Measurements from ENCODE around the gene IL1A. TPM values are rescaled to one million over a fixed set of nuclear protein-coding genes. Genes with fewer than 3 reads are reported as not detected.

IL1A gene
- total RNA-seq, 2 donors from 2014 or later: 0.25 to 12.3 TPM

- peaks cover 7% of the 10 kb centered on the region for H3K9me3 Mint-ChIP-seq
- DNase-seq (ENCODE audit: low spot score): no peak
- H3K36me3 Mint-ChIP-seq: peaks cover 5% of the 10 kb centered on the region
- no peak overlapping the region for H3K27ac Mint-ChIP-seq
- ATAC-seq: no peak
- H3K4me3 Mint-ChIP-seq: no peak overlapping the region
- H3K27me3 Mint-ChIP-seq: no peaks in the 10 kb centered on the region
- peaks cover 23 to 30% of the 10 kb centered on the region in 2 donors for H3K4me1 Mint-ChIP-seq (ENCODE audit: low read depth in 2 of 2)
Measured at GRCh38 chr2:112792419-112792818, 8.1 kb upstream of the IL1A start.

- H3K27ac Mint-ChIP-seq: no peak overlapping the region
- peaks cover 7% of the 10 kb centered on the region for H3K9me3 Mint-ChIP-seq
- H3K4me1 Mint-ChIP-seq (ENCODE audit: low read depth in 2 of 2): peaks cover 24 to 36% of the 10 kb centered on the region in 2 donors
- H3K4me3 Mint-ChIP-seq: no peak overlapping the region
- H3K36me3 Mint-ChIP-seq: peaks cover 5% of the 10 kb centered on the region
- no peak for ATAC-seq
- H3K27me3 Mint-ChIP-seq: no peaks in the 10 kb centered on the region
- DNase-seq (ENCODE audit: low spot score): no peak
Measured at GRCh38 chr2:112791693-112792230, 7.5 kb upstream of the IL1A start.

GRCh38 chr2:112791019-112791418, 6.7 kb upstream of the IL1A start:
- Mint-ChIP-seq H3K4me3 (no peak overlapping the region), H3K4me1 (ENCODE audit: low read depth in 2 of 2) (peaks cover 24 to 36% of the 10 kb centered on the region in 2 donors), H3K36me3 (peaks cover 5% of the 10 kb centered on the region), H3K27me3 (no peaks in the 10 kb centered on the region), H3K27ac (peak overlapping the region in 1 of 2 donors; percentile 34), H3K9me3 (peaks cover 7% of the 10 kb centered on the region)
- ATAC-seq: no peak
- DNase-seq (ENCODE audit: low spot score): no peak

GRCh38 chr2:112790305-112790704, 6.0 kb upstream of the IL1A start:
- Mint-ChIP-seq H3K4me3 (no peak overlapping the region), H3K36me3 (peaks cover 5% of the 10 kb centered on the region), H3K9me3 (peaks cover 7% of the 10 kb centered on the region), H3K27me3 (no peaks in the 10 kb centered on the region), H3K4me1 (ENCODE audit: low read depth in 2 of 2) (peaks cover 24 to 30% of the 10 kb centered on the region in 2 donors), H3K27ac (peak overlapping the region in 1 of 2 donors; percentile 34)
- ATAC-seq (no peak), DNase-seq (ENCODE audit: low spot score) (no peak)

- Mint-ChIP-seq H3K36me3 (peaks cover 5% of the 10 kb centered on the region), H3K4me1 (ENCODE audit: low read depth in 2 of 2) (peaks cover 26 to 28% of the 10 kb centered on the region in 2 donors), H3K4me3 (no peak overlapping the region), H3K9me3 (peaks cover 7% of the 10 kb centered on the region), H3K27me3 (peaks cover 0 to 8% of the 10 kb centered on the region in 2 donors), H3K27ac (peak overlapping the region in 1 of 2 donors; percentile 56)
- DNase-seq (ENCODE audit: low spot score): no peak
- ATAC-seq: no peak
Measured at GRCh38 chr2:112789186-112789585, 4.9 kb upstream of the IL1A start.

- H3K4me3 Mint-ChIP-seq: no peak overlapping the region
- H3K27me3 Mint-ChIP-seq: peaks cover 0 to 13% of the 10 kb centered on the region in 2 donors
- H3K4me1 Mint-ChIP-seq (ENCODE audit: low read depth in 2 of 2): peaks cover 26 to 28% of the 10 kb centered on the region in 2 donors
- H3K36me3 Mint-ChIP-seq: peaks cover 5% of the 10 kb centered on the region
- peak overlapping the region in 1 of 2 donors; percentile 56 for H3K27ac Mint-ChIP-seq
- no peak for DNase-seq (ENCODE audit: low spot score)
- peaks cover 7% of the 10 kb centered on the region for H3K9me3 Mint-ChIP-seq
- ATAC-seq: no peak
Measured at GRCh38 chr2:112788653-112789052, 4.4 kb upstream of the IL1A start.

- DNase-seq (ENCODE audit: low spot score) (no peak), ATAC-seq (no peak)
- H3K27ac Mint-ChIP-seq: peak overlapping the region in 1 of 2 donors; percentile 56
- H3K27me3 Mint-ChIP-seq: peaks cover 0 to 17% of the 10 kb centered on the region in 2 donors
- H3K36me3 Mint-ChIP-seq: no peaks in the 10 kb centered on the region
- H3K4me1 Mint-ChIP-seq (ENCODE audit: low read depth in 2 of 2): peaks cover 22 to 26% of the 10 kb centered on the region in 2 donors
- H3K9me3 Mint-ChIP-seq: no peaks in the 10 kb centered on the region
- no peak overlapping the region for H3K4me3 Mint-ChIP-seq
Measured at GRCh38 chr2:112787729-112788393, 3.6 kb upstream of the IL1A start.

GRCh38 chr2:112787294-112787693, 3.0 kb upstream of the IL1A start:
- H3K36me3 Mint-ChIP-seq: no peaks in the 10 kb centered on the region

GRCh38 chr2:112783187-112783714, 1.0 kb downstream of the IL1A start:
- Mint-ChIP-seq H3K36me3 (no peaks in the 10 kb centered on the region), H3K27ac (peak overlapping the region in 1 of 2 donors; percentile 64), H3K9me3 (no peaks in the 10 kb centered on the region), H3K4me3 (no peak overlapping the region), H3K4me1 (ENCODE audit: low read depth in 2 of 2) (peaks cover 20 to 38% of the 10 kb centered on the region in 2 donors), H3K27me3 (peaks cover 0 to 17% of the 10 kb centered on the region in 2 donors)
- ATAC-seq (no peak), DNase-seq (ENCODE audit: low spot score) (no peak)

More at GRCh38 chr2:112787294-112787693, 3.0 kb upstream of the IL1A start:
- DNase-seq (ENCODE audit: low spot score) (no peak), ATAC-seq (no peak)
- Mint-ChIP-seq H3K4me1 (ENCODE audit: low read depth in 2 of 2) (peaks cover 20 to 30% of the 10 kb centered on the region in 2 donors), H3K9me3 (no peaks in the 10 kb centered on the region), H3K27ac (peak overlapping the region in 1 of 2 donors; percentile 56), H3K4me3 (no peak overlapping the region), H3K27me3 (peaks cover 0 to 17% of the 10 kb centered on the region in 2 donors)

GRCh38 chr2:112782234-112782799, 2.0 kb downstream of the IL1A start:
- DNase-seq (ENCODE audit: low spot score): no peak
- Mint-ChIP-seq H3K27ac (peak overlapping the region in 1 of 2 donors; percentile 43), H3K36me3 (no peaks in the 10 kb centered on the region), H3K27me3 (peaks cover 0 to 17% of the 10 kb centered on the region in 2 donors), H3K4me1 (ENCODE audit: low read depth in 2 of 2) (peaks cover 23 to 42% of the 10 kb centered on the region in 2 donors), H3K9me3 (peaks cover 2% of the 10 kb centered on the region), H3K4me3 (no peak overlapping the region)
- no peak for ATAC-seq

- H3K27ac Mint-ChIP-seq: no peak overlapping the region
- no peak for DNase-seq (ENCODE audit: low spot score)
- H3K4me3 Mint-ChIP-seq: no peak overlapping the region
- peaks cover 37 to 55% of the 10 kb centered on the region in 2 donors for H3K4me1 Mint-ChIP-seq (ENCODE audit: low read depth in 2 of 2)
- peaks cover 0 to 13% of the 10 kb centered on the region in 2 donors for H3K27me3 Mint-ChIP-seq
- no peak for ATAC-seq
- peaks cover 7% of the 10 kb centered on the region for H3K9me3 Mint-ChIP-seq
- H3K36me3 Mint-ChIP-seq: no peaks in the 10 kb centered on the region
Measured at GRCh38 chr2:112779598-112779997, 4.7 kb downstream of the IL1A start.

- H3K4me3 Mint-ChIP-seq: peak overlapping the region; percentile 6
- DNase-seq (ENCODE audit: low spot score) (no peak), ATAC-seq (no peak)
- H3K9me3 Mint-ChIP-seq: peaks cover 7% of the 10 kb centered on the region
- no peaks in the 10 kb centered on the region for H3K27me3 Mint-ChIP-seq
- H3K4me1 Mint-ChIP-seq (ENCODE audit: low read depth in 2 of 2): peaks cover 23 to 32% of the 10 kb centered on the region in 2 donors
- no peaks in the 10 kb centered on the region for H3K36me3 Mint-ChIP-seq
- H3K27ac Mint-ChIP-seq: peak overlapping the region in 1 of 2 donors; percentile 87
Measured at GRCh38 chr2:112777036-112777435, 7.3 kb downstream of the IL1A start.

GRCh38 chr2:112776113-112776512, 8.2 kb downstream of the IL1A start:
- Mint-ChIP-seq H3K27ac (peak overlapping the region in 1 of 2 donors; percentile 39), H3K9me3 (peaks cover 7% of the 10 kb centered on the region), H3K36me3 (no peaks in the 10 kb centered on the region), H3K27me3 (no peaks in the 10 kb centered on the region), H3K4me1 (ENCODE audit: low read depth in 2 of 2) (peaks cover 23 to 25% of the 10 kb centered on the region in 2 donors), H3K4me3 (no peak overlapping the region)
- DNase-seq (ENCODE audit: low spot score) (no peak), ATAC-seq (no peak)
